HL-60 (cell line): ENCODE measurements around the gene TAF6L.

Experiments used
- DNase-seq, 2 experiments: peaks; one replicate each; pipeline ENCODE4 v3.0.0-alpha.2; 2010 to 2020; ENCODE audit warnings: low read depth in 1 of 2, low spot score in 1 of 2
- H3K27ac ChIP-seq: fragments of 250-450 bp; sonication (Bioruptor Pico); replicated peaks from 2 replicates; pipeline ENCODE4 v1.5.1; 2020; ENCODE audit warnings: mild to moderate bottlenecking, moderate library complexity
- H3K27me3 ChIP-seq: fragments of 250-450 bp; sonication (Bioruptor Pico); 2 replicates; pipeline ENCODE4 v1.5.1; 2021; ENCODE audit warnings: mild to moderate bottlenecking, moderate library complexity; ENCODE audit not compliant: insufficient read depth, poor library complexity, severe bottlenecking
- H3K4me3 ChIP-seq: replicated peaks from 2 replicates; pipeline ENCODE4 v1.5.1; 2011; ENCODE audit warnings: mild to moderate bottlenecking, control low read depth, low read length; ENCODE audit not compliant: insufficient read depth
- GABPA ChIP-seq: IDR thresholded peaks from 2 replicates; pipeline ENCODE4 v1.6.1; 2012; ENCODE audit warnings: low read depth
- POLR2AphosphoS5 ChIP-seq: IDR thresholded peaks from 2 replicates; pipeline ENCODE4 v1.6.1; 2012; ENCODE audit warnings: low read depth
- SPI1 ChIP-seq: IDR thresholded peaks from 2 replicates; pipeline ENCODE4 v1.6.1; 2012; ENCODE audit warnings: low read depth, mild to moderate bottlenecking, borderline replicate concordance
- TF ChIP-seq, protein P1 (sequence below): IDR thresholded peaks from 2 replicates; pipeline ENCODE4 v1.6.1; 2012; ENCODE audit warnings: low read depth; ENCODE audit not compliant: insufficient replicate concordance
- TF ChIP-seq, protein P2 (sequence below): IDR thresholded peaks from one replicate; pipeline ENCODE4 v1.5.1; 2011; ENCODE audit warnings: low read length, control low read depth, inconsistent platforms; ENCODE audit not compliant: insufficient read depth

The TAF6L gene

DNA sequence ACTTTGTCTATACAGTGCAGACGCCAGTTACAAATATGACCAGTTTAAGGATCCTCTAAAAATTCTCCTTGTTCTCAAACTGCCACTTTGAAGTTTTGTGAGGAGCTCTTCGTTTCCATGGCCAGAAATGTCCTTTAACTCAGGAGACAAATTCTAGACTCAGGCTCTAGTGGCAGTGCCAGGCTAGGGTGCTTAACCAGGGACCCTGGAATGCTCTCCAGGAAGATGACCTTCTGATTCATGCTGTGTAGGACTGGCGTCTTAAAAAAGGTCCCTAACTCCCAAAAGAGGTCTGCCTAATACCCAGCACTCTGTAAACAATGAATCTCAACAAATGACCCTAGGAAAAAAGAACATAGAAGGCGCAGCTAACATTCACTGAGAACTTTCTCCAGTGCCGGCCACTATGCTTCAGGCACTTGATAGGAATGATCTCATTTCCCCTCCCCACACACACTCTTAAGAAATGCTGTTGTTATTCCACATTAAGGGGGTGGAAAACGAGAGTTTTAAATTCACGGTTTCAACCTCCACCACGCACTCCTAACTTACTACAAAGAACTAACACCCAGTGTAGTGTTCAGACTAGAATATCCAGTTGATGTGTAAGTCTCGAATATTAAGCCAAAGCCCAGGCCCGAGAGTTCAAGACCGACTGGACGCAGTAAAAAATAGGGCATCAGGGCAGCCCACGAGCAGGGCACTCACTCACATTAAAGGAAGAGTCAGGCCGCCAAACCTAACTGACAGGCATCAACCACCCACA, 33.3 kb downstream of the TAF6L start:
- no peak for DNase-seq
- H3K27ac ChIP-seq, result peak overlapping the region; percentile 76
- no peaks in the 10 kb centered on the region for H3K27me3 ChIP-seq
- peak overlapping the region; percentile 91 for H3K4me3 ChIP-seq
- TF ChIP-seq, protein P1, sequence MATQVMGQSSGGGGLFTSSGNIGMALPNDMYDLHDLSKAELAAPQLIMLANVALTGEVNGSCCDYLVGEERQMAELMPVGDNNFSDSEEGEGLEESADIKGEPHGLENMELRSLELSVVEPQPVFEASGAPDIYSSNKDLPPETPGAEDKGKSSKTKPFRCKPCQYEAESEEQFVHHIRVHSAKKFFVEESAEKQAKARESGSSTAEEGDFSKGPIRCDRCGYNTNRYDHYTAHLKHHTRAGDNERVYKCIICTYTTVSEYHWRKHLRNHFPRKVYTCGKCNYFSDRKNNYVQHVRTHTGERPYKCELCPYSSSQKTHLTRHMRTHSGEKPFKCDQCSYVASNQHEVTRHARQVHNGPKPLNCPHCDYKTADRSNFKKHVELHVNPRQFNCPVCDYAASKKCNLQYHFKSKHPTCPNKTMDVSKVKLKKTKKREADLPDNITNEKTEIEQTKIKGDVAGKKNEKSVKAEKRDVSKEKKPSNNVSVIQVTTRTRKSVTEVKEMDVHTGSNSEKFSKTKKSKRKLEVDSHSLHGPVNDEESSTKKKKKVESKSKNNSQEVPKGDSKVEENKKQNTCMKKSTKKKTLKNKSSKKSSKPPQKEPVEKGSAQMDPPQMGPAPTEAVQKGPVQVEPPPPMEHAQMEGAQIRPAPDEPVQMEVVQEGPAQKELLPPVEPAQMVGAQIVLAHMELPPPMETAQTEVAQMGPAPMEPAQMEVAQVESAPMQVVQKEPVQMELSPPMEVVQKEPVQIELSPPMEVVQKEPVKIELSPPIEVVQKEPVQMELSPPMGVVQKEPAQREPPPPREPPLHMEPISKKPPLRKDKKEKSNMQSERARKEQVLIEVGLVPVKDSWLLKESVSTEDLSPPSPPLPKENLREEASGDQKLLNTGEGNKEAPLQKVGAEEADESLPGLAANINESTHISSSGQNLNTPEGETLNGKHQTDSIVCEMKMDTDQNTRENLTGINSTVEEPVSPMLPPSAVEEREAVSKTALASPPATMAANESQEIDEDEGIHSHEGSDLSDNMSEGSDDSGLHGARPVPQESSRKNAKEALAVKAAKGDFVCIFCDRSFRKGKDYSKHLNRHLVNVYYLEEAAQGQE, result no peak
- TF ChIP-seq, protein P2, sequence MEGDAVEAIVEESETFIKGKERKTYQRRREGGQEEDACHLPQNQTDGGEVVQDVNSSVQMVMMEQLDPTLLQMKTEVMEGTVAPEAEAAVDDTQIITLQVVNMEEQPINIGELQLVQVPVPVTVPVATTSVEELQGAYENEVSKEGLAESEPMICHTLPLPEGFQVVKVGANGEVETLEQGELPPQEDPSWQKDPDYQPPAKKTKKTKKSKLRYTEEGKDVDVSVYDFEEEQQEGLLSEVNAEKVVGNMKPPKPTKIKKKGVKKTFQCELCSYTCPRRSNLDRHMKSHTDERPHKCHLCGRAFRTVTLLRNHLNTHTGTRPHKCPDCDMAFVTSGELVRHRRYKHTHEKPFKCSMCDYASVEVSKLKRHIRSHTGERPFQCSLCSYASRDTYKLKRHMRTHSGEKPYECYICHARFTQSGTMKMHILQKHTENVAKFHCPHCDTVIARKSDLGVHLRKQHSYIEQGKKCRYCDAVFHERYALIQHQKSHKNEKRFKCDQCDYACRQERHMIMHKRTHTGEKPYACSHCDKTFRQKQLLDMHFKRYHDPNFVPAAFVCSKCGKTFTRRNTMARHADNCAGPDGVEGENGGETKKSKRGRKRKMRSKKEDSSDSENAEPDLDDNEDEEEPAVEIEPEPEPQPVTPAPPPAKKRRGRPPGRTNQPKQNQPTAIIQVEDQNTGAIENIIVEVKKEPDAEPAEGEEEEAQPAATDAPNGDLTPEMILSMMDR, result no peak
- TF ChIP-seq GABPA, result no peak
- TF ChIP-seq POLR2AphosphoS5, result no peak
- TF ChIP-seq SPI1, result no peak

DNA sequence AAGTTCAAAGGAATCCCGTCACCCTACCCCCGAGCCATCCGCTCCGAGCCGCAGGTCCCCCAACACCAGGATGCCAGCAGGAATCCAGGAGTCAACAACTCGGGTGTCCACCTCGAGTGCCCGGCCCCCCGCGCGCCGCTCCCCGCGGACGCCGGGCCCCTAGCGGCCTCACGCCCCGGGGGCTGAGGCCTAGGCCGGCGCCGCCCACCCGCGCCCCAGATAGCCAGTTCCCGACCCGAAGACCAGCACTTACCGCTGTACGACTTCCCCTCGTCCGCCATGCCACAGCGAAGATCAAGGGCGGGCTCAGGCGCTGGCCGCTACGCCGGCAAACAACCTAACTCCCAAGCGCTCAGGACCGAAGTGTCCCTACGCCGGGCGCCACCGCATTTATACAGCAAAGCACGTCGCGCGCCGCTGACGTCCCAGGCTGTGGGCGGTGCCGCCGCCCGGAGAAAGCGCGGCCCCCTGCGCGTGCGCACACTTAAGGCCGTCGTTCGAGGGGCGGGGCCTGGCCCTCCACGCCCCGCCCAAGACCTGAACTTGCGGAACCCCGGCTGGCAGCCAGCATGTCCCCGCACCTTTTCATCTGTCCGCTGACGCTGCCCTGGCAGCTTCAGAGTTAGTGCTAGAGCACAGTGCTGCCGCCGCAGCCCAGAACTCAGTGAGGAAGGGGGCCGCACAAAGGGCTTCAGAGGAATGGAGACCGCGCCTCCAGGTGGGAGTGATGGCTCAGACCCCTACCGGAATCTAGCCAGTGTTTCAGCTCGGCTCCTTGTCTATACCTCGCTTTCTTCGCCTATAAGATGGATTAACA, 34.1 kb downstream of the TAF6L start, which contains the start of gene NXF1:
TSS of gene NXF1 (minus strand) at position 365 of the 817 bp plus-strand sequence. CDS start at position 281, 84 bp downstream.
- Histone ChIP-seq H3K4me3 (peak within 1 kb of the TSS; percentile 91), H3K27me3 (no peaks in the 10 kb centered on the region), H3K27ac (peak within 1 kb of the TSS; percentile 76)
- TF ChIP-seq, protein P1, result peak; percentile 81
- TF ChIP-seq, protein P2, result no peak
- peak; percentile 100 for TF ChIP-seq POLR2AphosphoS5
- no peak for TF ChIP-seq GABPA
- peak; percentile 1; the same call in 1 of the 2 replicates for TF ChIP-seq SPI1
- peak; percentile 94 to 96 for DNase-seq

DNA sequence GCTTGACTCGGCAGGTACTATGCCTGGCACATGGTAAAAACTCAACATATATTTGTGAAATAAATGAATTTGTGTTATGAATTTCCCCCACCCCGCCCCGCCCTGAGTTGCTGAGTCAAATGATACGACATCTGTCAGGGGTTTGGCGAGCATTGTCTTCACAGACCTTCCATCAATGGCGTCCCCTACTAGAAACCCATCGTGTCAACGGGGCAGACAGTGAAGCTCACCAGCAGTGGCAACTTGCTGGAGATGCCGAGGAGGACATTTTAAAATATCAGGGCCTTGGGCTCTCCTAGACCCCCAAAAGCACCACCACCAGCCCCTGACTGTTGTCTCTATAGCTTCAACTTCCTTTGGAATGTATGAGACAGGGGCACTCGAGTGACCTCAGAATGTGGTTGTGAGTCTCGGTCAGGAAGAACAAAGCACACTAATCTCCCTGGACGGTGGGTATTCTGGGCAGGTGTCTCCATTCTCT, 34.8 kb downstream of the TAF6L start:
- Histone ChIP-seq H3K4me3 (peak overlapping the region; percentile 91), H3K27ac (peak overlapping the region; percentile 76), H3K27me3 (no peaks in the 10 kb centered on the region)
- no peak for TF ChIP-seq POLR2AphosphoS5
- TF ChIP-seq GABPA, result no peak
- TF ChIP-seq, protein P2, result no peak
- TF ChIP-seq, protein P1, result no peak
- no peak for TF ChIP-seq SPI1
- DNase-seq, result peak in 1 of 2 experiments; percentile 21
